ENCODE measurements around the gene ECM1.
A peak's percentile ranks its signal among the peaks of the same experiment; 100 is the strongest.

DNA sequence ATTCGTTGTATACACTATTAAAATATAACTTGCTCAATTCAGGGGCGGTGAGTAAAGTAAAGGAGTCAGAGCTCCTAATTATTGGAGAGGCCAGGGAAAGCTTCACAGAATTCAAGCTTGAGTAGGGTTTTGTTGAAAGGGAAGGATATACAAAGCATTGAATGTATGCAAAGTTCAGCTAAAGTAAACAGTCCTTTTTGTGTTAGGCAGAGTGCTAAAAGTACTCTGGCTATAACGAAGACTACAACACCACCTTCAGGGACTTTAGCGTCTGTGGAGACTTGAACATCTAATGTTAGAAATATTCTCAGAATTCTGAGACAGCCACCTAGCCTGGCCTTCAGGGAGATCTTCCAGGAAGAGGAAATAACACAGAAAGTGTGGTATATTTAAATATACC is 8.7 kb downstream of the ECM1 start:
- TF ChIP-seq CTCF (conservative IDR thresholded peaks at IDR 0.05; ENCODE audit: low read depth, low read length) (peak; percentile 23; the same call in 1 of the 2 replicates), EZH2 (IDR thresholded peaks at IDR 0.05; ENCODE audit: borderline replicate concordance, low read depth, low read length, poor library complexity, severe bottlenecking) (no peak)

Data from A673 (cell line).